ENCODE data around the gene SYCE3. TPM values are rescaled to one million over a fixed set of nuclear protein-coding genes. Genes with fewer than 3 reads are reported as not detected.

The SYCE3 gene
- total RNA-seq, 1 donor from 2014 or later = not detected

DNA sequence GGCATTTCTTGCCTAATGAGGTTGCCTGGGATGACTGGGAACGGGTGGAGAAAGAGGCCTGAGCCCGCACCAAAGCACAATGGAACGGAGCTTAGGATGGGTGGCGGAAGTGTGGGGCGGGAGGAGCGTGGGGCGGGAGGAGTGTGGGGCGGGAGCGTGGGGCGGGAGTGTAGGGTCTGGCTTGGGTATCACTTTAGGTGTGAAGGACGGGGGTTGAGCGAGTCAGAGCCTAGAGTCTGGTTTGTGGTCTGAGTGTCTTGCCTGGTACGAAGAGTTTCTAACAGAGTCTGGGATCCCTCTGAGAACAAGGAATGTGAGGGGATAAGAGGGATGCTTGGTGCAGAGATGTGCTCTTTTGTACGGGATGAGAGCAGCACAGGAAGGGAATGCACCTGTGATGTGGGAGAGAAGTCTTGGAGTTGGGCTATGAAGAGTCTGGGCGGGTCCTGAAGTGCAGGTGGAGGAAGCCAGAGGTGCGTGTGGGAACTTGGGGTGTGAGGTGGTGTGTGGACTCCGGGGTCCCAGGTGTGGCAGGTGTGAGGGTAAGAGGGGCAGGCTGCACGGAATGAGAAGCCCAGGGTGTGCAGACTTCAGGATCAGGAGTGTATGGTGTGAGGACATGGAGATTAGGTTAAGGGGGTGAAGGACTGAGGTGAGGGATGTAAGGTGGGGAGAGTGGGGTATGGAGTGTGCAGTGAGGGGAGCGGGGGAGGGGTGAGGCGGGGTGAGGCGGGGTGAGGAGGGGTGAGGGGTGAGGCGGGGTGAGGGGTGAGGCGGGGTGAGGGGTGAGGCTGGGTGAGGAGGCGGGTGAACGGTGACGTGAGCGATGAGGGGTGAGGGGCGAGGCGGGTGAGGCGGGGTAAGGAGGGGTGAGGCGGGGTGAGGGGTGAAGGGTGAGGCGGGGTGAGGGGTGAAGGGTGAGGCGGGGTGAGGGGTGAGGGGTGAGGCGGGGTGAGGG lies 1.0 kb downstream of the SYCE3 start:
- Mint-ChIP-seq H3K27ac (peak overlapping the region; percentile 67), H3K36me3 (ENCODE audit: low read depth) (no peaks in the 10 kb centered on the region), H3K4me1 (peaks cover 21% of the 10 kb centered on the region), H3K27me3 (peaks cover 14% of the 10 kb centered on the region), H3K9me3 (no peaks in the 10 kb centered on the region), H3K4me3 (peak overlapping the region; percentile 72)
- intact Hi-C loops (cut with micrococcal nuclease) = loop anchor here (2.0 kb wide), 2 partner anchors 23 to 31 kb away; partner anchors contain the start of gene TYMP
- no peak for DNase-seq

DNA sequence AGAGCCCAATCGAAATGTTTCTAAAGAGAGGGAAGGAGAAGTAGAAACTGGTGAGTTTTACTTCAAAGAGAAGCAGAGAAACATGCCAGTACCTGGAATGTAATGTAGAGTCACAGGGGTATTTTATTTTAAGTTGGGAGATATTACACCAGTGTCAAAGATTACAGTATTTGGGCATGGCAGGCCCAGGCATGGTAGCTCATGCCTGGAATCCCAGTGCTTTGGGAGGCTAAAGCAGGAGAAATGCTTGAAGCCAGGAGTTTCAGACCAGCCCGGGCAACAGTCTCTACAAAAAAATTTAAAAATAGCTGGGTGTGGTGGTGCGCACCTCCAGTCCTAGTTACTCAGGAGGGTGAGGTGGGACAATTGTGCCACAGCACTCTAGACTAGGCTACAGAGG lies 2.7 kb downstream of the SYCE3 start:
- H3K36me3 Mint-ChIP-seq (ENCODE audit: low read depth) = no peaks in the 10 kb centered on the region

DNA sequence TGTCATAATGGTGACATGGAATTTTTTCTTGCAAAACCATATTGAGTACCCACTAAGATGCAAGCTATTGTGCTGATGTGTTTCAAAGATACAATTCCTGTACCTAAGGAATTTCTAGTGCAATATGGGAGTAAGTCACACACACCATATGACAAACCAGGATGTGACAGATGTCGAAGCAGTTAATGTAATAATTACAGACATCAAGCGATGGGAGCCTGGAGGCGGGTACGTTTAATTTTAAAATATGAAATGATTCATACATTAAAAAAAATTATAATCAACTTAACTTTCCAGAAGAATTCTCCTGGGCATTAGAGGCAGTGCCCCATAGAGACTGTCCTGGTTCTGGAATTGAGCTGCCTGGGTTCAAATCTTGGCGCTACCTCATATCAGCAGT lies 6.0 kb downstream of the SYCE3 start:
- intact Hi-C loops (cut with micrococcal nuclease) = no loop called here
- Mint-ChIP-seq H3K4me1 (peaks cover 8% of the 10 kb centered on the region), H3K4me3 (no peak overlapping the region), H3K36me3 (ENCODE audit: low read depth) (no peaks in the 10 kb centered on the region), H3K27ac (no peak overlapping the region), H3K9me3 (no peaks in the 10 kb centered on the region), H3K27me3 (peaks cover 2% of the 10 kb centered on the region)
- no peak for DNase-seq

More for the DNA sequence above, 2.7 kb downstream of the SYCE3 start:
- DNase-seq = no peak
- Mint-ChIP-seq H3K4me1 (peaks cover 21% of the 10 kb centered on the region), H3K27me3 (peaks cover 14% of the 10 kb centered on the region), H3K4me3 (no peak overlapping the region), H3K9me3 (no peaks in the 10 kb centered on the region), H3K27ac (no peak overlapping the region)
- intact Hi-C loops (cut with micrococcal nuclease) = no loop called here

DNA sequence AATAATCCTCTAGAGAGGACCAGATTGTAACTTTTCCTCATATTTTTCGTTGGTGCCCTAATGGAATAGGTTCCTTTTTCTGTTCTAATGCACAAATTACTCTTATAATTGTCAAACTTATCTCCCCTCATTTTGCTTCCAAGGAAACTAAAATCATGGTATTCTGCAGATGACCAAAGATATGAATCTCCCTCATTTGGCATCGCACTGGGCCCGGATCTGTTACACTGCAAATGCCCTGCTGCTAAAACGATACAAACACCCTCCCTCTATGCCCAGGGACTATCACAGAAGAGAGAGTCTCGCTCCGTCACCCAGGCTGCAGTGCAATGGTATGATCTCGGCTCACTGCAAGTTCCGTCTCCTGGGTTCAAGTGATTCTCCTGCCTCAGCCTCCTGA lies 9.4 kb downstream of the SYCE3 start:
- no peaks in the 10 kb centered on the region for H3K27me3 Mint-ChIP-seq
- no peak for DNase-seq
- intact Hi-C loops (cut with micrococcal nuclease) = no loop called here
- peaks cover 4% of the 10 kb centered on the region for H3K36me3 Mint-ChIP-seq (ENCODE audit: low read depth)
- peaks cover 8% of the 10 kb centered on the region for H3K4me1 Mint-ChIP-seq
- no peak overlapping the region for H3K4me3 Mint-ChIP-seq
- H3K9me3 Mint-ChIP-seq = no peaks in the 10 kb centered on the region
- H3K27ac Mint-ChIP-seq = no peak overlapping the region

DNA sequence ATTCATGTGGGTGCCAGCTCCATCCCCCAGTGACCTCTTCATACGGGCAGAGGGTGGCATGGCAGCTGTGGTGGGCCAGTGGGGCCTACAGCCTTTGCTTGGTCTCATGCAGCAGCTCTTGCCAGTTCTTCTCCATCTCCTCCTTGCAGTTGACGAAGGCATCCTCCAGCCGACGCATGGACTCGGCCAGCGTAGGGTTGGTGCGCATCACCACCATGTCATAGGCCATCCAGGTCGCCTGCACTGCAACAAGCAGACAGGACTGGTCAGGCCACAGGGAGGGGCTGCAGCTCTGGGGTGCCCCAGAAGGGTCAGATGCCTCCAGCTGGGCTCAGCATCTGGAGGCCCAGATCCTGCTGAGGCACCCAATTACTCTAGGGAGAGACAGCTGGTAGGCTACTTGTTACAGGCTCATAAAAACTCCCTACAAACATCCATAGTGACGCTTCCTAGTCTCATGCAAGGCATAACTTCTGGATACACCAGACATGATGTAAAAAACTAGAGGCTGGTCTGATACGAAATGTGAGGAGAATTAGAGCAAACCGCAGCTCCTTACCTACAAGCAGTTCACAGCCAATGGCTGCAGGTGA lies 11.5 kb downstream of the SYCE3 start:
- H3K27me3 Mint-ChIP-seq = no peaks in the 10 kb centered on the region
- H3K36me3 Mint-ChIP-seq (ENCODE audit: low read depth) = peaks cover 4% of the 10 kb centered on the region
- H3K4me1 Mint-ChIP-seq = peaks cover 13% of the 10 kb centered on the region
- no peak overlapping the region for H3K4me3 Mint-ChIP-seq
- no peak overlapping the region for H3K27ac Mint-ChIP-seq
- no peak for DNase-seq
- no peaks in the 10 kb centered on the region for H3K9me3 Mint-ChIP-seq
- intact Hi-C loops (cut with micrococcal nuclease) = no loop called here

DNA sequence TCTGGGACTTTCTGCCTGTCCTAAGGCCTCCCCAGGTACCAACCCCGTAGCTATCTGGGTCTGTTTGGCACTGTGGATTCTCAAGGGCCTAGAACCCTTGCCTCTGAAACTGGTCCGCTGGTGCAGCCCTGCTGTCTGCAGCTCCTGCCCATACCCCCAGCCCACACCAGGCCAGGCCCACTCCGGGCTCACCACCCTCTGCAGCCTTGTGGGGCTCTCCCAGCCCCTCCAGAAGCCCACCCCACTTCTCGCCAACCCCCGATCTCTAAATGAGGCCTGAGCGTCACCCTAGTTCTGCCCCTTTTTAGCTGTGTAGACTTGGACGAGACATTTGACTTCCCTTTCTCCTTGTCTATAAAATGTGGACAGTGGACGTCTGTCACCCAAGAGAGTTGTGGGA lies 12.3 kb downstream of the SYCE3 start:
- H3K27ac Mint-ChIP-seq = peak overlapping the region; percentile 88

DNA sequence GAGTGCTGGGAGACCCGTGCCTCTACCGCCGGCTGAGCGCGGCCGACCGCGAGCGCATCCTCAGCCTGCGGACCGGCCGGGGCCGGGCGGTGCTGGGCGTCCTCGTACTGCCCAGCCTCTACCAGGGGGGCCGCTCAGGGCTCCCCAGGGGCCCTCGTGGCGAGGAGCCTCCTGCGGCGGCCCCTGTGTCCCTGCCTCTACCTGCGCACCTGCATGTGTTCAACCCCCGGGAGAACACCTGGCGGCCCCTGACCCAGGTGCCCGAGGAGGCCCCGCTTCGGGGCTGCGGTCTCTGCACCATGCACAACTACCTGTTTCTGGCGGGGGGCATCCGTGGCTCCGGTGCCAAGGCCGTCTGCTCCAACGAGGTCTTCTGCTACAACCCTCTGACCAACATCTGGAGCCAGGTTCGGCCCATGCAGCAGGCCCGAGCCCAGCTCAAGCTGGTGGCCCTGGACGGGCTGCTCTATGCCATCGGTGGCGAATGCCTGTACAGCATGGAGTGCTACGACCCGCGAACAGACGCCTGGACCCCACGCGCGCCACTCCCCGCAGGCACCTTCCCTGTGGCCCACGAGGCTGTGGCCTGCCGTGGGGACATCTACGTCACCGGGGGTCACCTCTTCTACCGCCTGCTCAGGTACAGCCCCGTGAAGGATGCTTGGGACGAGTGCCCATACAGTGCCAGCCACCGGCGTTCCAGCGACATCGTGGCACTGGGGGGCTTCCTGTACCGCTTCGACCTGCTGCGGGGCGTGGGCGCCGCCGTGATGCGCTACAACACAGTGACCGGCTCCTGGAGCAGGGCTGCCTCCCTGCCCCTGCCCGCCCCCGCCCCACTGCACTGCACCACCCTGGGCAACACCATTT lies 13.6 kb downstream of the SYCE3 start:
- Mint-ChIP-seq H3K4me3 (peak overlapping the region; percentile 84), H3K9me3 (no peaks in the 10 kb centered on the region), H3K4me1 (peaks cover 31% of the 10 kb centered on the region), H3K27me3 (no peaks in the 10 kb centered on the region), H3K27ac (peak overlapping the region; percentile 84), H3K36me3 (ENCODE audit: low read depth) (peaks cover 4% of the 10 kb centered on the region)
- intact Hi-C loops (cut with micrococcal nuclease) = no loop called here
- no peak for DNase-seq

More for the DNA sequence above, 12.3 kb downstream of the SYCE3 start:
- Mint-ChIP-seq H3K4me3 (peak overlapping the region; percentile 84), H3K4me1 (peaks cover 20% of the 10 kb centered on the region), H3K9me3 (no peaks in the 10 kb centered on the region), H3K36me3 (ENCODE audit: low read depth) (peaks cover 4% of the 10 kb centered on the region), H3K27me3 (no peaks in the 10 kb centered on the region)
- no peak for DNase-seq
- intact Hi-C loops (cut with micrococcal nuclease) = no loop called here

DNA sequence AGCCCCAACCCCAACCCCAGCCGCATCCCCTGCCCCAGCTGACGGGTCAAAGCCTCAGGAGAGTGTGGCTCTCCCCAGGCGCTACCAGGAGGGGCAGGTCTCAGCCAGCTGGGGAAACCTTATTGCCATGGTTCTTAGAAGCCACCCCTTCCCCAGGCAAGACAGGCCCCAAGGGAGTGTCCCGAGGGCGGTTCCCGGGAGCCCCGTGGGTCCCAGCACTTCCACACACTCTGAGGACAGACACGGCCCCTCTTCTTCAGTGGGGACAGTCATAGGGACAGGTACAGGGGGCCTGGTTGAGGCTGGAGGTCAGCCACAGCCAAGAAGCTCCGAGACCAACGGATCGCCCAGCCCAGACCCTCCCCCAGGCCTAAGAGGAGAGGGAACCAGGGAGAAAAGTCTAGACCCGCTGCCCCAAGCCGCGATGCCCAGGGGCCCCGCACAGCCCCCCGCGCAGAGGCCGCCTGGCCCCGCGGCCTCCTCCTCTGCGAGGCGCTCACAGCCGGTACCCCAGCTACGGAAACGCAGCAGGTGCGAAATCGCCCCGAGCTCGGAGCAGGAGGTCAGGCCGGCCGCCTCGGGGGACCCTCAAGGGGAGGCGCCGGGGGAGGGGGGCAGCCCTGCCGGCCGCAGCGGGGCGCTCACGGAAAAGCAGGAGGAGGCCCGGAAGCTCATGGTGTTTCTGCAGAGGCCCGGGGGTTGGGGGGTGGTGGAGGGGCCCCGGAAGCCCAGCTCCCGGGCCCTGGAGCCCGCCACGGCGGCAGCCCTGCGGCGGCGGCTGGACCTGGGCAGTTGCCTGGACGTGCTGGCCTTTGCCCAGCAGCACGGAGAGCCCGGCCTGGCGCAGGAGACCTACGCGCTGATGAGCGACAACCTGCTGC lies 14.4 kb downstream of the SYCE3 start:
- H3K4me1 Mint-ChIP-seq = peaks cover 31% of the 10 kb centered on the region
- no peaks in the 10 kb centered on the region for H3K27me3 Mint-ChIP-seq
- peak overlapping the region; percentile 84 for H3K27ac Mint-ChIP-seq
- no peaks in the 10 kb centered on the region for H3K9me3 Mint-ChIP-seq
- intact Hi-C loops (cut with micrococcal nuclease) = no loop called here
- peak; percentile 90 for DNase-seq
- peak overlapping the region; percentile 74 for H3K4me3 Mint-ChIP-seq
- peaks cover 4% of the 10 kb centered on the region for H3K36me3 Mint-ChIP-seq (ENCODE audit: low read depth)

DNA sequence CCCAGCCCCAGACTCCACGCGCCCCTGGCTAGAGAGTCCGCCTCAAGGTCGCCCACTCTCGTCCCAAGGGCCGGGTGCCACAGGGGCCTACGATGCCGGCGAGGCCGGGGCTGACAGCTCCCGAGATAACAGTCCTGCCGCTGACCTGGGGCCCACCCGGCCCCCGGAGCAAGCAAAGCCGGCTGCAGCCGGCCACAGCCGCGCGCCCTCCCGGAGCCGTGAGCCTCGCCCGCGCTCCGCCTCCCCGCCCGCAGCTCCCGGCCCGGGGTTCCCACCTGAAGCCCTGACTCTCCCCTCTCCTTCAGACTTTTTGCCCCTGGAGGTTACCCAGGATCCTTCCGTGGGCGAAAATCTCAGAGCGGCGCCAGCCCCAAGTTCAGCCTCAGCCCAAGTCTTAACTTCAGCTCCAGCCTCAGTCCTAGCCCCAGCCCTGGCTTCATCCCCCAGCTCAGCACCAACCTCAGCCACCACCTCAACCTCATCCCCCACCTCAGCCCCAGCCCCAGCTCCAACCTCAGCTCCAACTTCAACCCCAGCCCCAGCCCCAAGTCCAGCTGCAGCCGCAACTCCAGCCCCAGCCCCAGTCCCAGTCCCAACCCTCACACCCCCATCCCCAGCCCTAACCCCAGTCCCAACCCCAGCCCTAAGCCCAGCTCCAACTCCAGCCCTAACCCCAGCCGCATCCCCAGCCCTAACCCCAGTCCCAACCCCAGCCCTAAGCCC lies 15.3 kb downstream of the SYCE3 start:
- H3K9me3 Mint-ChIP-seq = no peaks in the 10 kb centered on the region
- H3K4me1 Mint-ChIP-seq = peaks cover 34% of the 10 kb centered on the region
- H3K27me3 Mint-ChIP-seq = no peaks in the 10 kb centered on the region
- DNase-seq = no peak
- intact Hi-C loops (cut with micrococcal nuclease) = no loop called here
- H3K27ac Mint-ChIP-seq = peak overlapping the region; percentile 84
- peak overlapping the region; percentile 67 for H3K4me3 Mint-ChIP-seq
- peaks cover 7% of the 10 kb centered on the region for H3K36me3 Mint-ChIP-seq (ENCODE audit: low read depth)

DNA sequence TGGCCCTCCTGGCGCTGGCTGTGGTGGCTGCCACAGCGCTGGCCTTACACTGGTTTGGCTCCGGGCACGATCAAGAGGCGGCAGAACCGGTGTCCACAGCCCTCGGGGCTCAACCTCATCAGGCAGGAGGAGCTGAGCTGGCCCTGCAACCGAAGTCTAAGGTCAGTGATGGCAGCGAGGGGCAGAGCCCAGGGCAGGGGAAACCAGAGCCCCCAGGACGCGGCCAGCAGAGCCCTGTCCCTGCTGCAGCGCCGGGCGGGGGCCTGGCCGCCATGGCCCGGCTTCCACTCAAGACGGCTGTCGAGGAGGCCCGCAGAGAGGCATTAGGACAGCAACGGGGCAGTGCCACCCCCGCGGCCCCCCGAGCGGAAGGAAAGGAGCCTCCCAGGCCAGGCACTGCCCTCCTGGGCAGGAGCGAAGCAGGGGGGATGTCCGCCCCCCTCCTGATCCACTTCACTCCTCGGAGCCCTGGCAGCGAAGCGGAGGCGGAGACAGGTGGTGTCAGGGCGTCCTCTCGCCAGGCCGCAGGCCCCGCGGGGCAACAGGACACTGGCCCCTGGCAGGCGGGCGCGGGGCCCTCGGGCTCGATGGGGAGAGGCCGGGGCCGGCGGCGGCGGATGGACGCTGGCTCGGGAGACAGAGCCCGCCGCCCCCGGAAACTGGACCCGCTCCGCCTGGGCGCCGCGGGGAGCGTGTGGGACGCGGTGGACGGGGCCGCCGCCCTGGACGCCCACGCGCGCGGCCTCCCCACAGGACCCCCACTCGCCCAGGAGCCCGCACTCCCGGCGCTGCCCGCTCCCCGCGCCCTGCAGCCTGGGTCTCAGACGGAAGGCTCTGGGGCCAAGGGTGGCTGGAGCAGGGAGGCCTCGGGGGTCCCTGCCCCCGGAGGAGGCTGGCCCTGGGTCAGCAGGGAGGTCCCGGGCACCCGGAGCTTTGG lies 16.1 kb downstream of the SYCE3 start:
- intact Hi-C loops (cut with micrococcal nuclease) = no loop called here
- Mint-ChIP-seq H3K36me3 (ENCODE audit: low read depth) (peaks cover 7% of the 10 kb centered on the region), H3K9me3 (no peaks in the 10 kb centered on the region), H3K27ac (peak overlapping the region; percentile 86), H3K27me3 (no peaks in the 10 kb centered on the region), H3K4me3 (peak overlapping the region; percentile 59), H3K4me1 (peaks cover 42% of the 10 kb centered on the region)
- no peak for DNase-seq

DNA sequence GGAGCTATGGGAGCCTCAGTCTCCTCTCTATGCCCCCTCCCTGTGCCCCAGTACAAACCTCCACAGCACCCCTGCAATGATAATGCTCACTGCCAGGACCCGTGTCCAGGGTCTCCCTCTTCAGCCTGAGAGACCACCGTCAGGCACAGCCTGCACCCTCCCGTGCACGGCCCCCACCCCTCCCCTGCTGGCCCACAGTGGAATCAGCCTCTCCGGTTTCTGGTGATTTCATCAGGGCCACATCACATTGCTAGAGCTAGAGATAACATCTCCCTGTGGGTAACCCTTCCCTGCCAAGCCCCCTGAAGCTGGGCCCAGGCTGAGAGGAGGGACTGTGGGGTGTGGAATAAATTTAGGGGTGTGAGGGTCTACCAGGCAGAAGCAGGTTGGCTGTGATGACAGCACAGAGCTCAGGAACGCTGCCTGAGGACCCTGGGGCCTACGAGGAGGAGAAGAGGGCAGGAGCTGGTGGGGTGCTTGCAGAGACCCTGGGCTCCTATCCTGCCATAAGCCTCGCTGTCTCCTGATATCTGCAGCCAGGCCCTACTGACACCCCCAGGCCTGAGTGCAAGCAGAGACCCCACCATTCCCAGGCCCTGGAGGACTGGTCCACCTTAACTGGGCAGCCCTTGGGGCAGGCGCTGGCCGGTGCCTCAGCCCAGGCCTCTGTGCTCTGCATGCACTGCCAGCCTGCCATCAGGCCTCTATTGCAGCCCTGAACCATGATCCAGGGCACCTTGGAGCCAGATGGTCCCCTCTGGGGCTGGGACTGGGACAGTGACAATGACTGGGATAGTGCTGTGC lies 17.0 kb downstream of the SYCE3 start, which contains the start of gene KLHDC7B:
KLHDC7B (plus strand) TSS at position 378 of the 804 bp plus-strand sequence; CDS start at position 723, 345 bp downstream.
- H3K4me3 Mint-ChIP-seq = peak within 1 kb of the TSS; percentile 72
- peak within 1 kb of the TSS; percentile 86 for H3K27ac Mint-ChIP-seq
- H3K9me3 Mint-ChIP-seq = no peaks in the 10 kb centered on the region
- H3K36me3 Mint-ChIP-seq (ENCODE audit: low read depth) = peaks cover 7% of the 10 kb centered on the region
- intact Hi-C loops (cut with micrococcal nuclease) = loop anchor here (2.0 kb wide), 1 partner anchor 15 kb away; the partner anchor contains the start of gene TYMP
- H3K27me3 Mint-ChIP-seq = no peaks in the 10 kb centered on the region
- DNase-seq = peak; percentile 80
- H3K4me1 Mint-ChIP-seq = peaks cover 50% of the 10 kb centered on the region

Measured in activated CD4-positive, alpha-beta T cell treated with anti-CD3 and anti-CD28 coated beads, Interleukin-2, amount 10 ng/mL, durations not matched to agents 24 days and 14 days (primary cell).